Right renal cortex interstitium (tissue), 3 donors: ENCODE results near the gene MOSPD3. TPM values are rescaled to one million over a fixed set of nuclear protein-coding genes. Genes with fewer than 3 reads are reported as not detected.
"Not testable (repeated sequence)": the region's sequence is repeated elsewhere in the genome, so short reads cannot be mapped to it uniquely, and the experiment has no call there.

Source experiments
- DNase-seq, 3 donors: peaks; one replicate each; pipeline ENCODE4 v3.0.0-alpha.2; 2013; ENCODE audit warnings: low read depth in 3 of 3, low spot score in 2 of 3
- polyA plus RNA-seq, 3 donors: library from polyadenylated mRNA; unstranded; fragments of 120-200 nt; gene quantifications; one replicate each; pipeline ENCODE4 v1.2.1, GENCODE V29; 2013; ENCODE audit not compliant: insufficient read length in 3 of 3

MOSPD3 gene, protein sequence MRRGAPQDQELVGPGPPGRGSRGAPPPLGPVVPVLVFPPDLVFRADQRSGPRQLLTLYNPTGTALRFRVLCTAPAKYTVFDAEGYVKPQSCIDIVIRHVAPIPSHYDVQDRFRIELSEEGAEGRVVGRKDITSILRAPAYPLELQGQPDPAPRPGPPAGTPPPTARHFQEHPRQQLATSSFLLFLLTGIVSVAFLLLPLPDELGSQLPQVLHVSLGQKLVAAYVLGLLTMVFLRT
- polyA plus RNA-seq: 10 to 100 TPM; 21.6 to 24.0 (median 23.8) TPM

DNA sequence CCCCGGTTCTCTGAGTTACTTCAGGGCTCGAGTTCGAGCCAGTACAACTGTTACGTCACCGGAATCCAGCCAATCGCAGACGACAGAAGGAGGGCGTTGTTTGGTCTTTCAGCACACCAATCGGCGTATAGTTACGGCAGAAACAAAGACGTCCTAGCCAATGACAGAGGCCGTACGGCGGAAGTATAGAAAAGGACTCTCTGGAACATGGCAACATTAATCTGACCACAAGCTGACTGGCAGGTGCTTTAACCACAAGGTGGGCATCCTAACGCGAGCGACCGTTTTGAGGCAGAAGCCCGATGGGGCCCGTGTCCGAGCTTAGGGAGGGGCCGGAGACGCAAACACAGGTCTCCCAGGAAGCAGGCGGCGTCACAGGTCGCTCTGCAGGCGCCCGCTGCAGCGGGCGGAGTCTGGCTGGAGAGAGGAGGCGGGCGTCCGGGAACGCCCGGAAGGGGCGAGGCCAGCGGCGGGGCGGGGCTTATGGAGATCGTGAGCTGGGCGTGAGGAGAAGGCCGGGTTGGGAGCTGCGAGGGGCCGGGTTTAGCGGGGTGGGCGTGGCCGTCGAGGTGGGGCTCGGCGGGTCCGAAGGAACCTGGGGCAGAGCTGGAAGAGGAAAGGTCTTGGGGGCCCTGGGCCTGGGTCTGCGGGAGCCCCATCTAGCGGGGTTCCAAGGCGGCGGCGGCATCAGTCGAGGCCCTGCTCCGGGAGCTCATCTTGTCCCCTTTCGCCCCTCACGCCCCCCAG is at the start of gene MOSPD3:
Gene MOSPD3 (plus strand): TSS at position 558 of the 747 bp plus-strand sequence. CDS start 252 bp downstream, outside the sequence.
- peak; percentile 99 to 100 (median 100) for DNase-seq

DNA sequence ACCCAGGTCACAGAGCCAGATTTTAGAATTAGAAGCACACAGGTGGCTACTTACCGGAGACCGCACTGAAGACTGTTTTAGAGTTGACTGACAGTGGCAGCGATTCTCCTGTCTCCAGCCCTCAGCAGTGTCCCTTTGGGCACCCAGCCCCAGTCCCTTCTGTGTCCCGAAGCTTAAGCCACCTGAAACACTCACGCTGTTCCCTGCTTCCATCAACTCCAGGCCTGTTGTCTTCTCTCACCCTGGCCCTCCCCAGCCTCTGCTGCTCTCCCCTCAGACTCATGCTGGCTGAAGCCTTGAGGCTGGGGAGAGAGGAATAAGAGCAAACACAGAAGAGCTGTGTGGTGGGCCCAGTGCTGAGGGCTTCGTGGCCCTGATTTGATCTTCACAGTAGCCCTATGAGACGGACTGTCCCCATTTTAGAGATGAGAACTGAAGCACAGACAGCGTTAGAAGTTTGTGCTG is 49.2 kb upstream of the MOSPD3 start:
- DNase-seq: no peak

DNA sequence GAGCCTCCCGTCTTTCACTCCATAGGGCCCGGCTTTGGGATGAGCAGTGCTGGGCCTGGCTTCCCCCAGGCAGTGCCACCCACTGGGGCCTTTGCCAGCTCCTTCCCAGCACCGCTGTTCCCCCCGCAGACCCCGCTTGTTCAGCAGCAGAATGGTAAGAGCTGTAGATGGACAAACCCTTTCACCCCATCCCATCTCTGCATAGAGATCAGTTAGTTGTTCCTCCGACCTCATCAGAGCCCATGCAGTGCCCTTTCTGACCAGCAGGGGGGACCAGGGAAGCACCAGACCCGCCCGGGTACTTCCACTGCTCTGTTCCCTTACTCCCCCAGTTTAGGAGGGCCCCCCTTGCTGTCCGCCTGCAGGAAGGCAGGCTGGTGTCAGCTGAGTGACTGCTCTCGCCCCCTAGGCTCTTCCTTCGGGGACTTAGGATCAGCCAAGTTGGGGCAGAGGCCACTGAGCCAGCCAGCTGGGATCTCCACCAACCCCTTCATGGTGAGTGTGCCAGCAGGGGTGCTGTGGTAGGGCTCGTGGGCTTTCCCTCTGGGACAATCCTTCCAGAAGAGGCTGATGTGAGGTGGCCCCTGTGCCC is 48.4 kb upstream of the MOSPD3 start:
- no peak for DNase-seq

DNA sequence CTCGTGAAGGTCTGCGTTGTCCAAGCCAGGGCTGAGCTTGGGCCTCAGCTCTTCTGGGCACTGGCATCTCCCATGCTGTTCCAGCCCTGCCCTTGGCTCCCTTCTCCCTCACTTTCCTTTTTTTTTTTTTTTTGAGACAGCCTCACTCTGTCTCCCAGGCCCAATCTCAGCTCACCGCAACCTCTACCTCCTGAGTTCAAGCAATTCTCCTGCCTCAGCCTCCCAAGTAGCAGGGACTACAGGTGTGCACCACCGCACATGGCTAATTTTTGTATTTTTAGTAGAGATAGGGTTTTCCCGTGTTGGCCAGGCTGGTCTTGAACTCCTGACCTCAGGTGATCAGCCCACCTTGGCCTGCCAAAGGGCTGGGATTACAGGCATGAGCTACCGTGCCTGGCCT is 47.9 kb upstream of the MOSPD3 start:
- not testable (repeated sequence) for DNase-seq

DNA sequence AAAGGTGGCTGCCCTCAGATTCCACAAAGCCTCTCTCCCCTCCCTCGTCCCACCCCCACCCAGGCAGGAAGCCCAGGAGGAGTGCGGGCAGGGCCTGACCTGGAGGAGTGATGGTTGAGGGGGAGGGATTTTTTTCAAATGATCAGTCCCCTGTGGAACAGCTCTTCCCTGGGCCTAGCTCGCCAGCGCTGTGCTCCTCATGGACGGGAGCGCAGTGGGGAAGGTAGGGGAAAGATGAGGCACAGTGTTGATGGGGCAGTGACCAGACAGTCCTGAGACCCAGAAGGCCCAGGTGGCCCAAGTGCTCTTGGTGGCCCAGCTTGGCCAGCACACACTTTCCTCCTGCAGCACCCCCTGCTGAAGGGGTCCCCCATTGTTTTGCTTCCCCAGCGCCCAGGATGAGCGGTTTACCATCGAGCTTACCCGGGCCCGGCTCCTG is 47.2 kb upstream of the MOSPD3 start:
- DNase-seq: no peak

DNA sequence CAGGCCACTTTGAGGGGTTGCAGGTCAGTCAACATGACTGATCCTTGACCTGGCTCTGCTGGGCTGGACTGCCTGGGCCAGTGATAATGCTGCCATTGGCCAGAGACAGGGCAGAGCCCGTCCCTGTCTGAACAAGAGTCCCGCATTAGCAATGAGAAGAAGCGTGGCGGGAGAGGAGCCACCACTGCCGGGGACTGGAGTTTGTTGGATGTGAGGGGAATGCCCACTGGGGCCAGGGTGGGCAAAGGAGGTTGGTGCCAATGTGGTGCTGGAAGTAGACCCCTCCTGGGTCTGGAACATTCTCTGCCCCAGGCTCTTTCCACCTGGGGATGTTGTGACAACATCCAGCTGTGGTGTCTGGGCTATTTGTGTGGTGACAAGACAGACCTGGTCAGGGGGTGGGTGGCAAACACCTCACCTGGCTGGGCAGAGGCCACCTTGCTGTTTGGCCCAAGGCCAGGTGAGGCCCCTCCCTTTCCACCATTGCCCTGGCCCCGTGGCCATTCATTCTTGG is 46.3 kb upstream of the MOSPD3 start:
- no peak for DNase-seq

DNA sequence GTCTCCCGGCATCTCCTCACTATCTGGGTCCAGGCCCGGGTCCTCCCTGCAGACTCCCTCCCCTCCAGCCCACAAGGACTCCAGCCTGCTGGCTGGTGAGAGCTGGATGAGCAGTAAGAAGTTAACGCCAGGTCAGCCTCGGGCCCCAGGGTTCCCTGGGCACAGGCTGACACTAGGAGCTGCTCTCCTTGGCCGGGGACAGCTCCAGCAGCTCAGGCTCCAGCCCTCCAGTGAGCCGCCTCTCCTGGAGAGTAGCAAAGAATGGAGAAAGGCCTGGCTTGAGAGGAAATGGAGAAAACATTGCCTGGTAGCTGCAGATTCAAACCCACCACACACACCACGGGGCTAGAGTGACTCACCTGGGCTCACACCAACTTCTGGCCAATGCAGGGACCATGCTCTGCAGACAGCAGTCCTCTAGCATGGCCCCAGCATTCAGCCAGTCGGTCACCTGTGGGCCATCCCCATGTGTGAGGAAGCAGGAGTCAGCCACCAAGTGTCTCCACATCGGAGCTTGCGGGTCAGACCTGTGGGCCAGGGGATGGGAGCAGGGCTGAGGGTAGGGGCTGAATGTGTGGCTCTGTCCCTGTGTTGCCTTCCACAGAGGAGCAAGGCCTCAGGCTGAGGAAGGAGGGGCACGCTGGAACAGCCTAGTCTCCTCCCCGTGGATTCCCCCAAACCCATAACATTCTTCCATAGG is 45.2 kb upstream of the MOSPD3 start:
- no peak for DNase-seq

DNA sequence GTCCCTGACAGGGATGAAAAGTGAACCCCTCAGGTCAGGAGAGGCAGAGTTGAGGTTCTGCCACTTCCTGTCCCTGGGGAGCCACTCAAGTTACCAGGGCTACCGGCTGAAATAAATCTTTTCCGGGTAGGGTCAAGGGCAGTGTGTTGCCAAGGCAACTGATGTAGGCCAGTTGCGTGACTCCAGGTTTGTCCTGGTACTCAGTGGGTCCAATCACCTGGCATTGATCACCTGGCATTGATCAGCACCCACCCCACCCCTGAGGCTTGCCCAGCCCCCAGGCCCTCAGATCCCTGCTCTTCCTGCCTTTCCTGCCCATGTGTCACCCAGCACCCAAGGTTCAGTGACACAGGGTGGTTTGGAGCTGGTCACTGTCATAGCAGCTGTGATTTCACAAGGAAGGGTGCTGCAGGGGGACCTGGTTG is 44.6 kb upstream of the MOSPD3 start:
- DNase-seq: no peak

DNA sequence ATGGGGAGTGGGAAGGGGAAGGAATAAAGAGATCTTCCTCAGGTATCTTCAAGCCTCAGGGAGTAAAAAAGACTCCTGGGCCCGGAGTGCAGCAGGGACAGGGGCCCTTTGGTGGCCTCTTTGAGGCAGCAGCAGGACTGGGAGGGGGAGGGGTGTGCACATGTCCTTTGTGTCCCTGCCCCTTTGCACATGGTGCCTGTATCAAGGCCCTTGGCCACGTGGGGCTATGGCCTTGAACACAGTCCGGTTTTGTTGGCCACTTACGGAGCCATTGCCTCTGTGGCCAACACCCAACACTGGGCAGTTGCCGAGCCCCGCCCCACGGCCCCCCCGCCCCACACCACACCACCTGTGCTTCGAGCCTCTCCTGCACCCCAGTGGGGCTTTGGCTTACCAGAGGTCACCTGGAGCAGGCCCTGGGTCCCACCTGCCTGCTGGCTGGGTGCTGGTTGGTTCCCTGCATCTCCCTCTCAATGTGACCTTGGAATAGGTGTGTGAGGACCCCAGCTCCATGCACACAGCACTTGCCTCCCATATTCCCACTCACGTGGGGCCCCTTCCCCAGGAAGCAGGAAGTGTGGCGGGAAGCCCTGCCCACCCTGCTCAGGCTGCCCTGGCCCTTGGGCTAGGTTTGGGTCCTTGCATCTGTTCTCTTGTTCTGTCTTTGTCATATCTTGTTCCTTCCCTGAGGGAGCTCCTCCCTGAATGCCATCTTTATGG is 44.0 kb upstream of the MOSPD3 start:
- no peak for DNase-seq

DNA sequence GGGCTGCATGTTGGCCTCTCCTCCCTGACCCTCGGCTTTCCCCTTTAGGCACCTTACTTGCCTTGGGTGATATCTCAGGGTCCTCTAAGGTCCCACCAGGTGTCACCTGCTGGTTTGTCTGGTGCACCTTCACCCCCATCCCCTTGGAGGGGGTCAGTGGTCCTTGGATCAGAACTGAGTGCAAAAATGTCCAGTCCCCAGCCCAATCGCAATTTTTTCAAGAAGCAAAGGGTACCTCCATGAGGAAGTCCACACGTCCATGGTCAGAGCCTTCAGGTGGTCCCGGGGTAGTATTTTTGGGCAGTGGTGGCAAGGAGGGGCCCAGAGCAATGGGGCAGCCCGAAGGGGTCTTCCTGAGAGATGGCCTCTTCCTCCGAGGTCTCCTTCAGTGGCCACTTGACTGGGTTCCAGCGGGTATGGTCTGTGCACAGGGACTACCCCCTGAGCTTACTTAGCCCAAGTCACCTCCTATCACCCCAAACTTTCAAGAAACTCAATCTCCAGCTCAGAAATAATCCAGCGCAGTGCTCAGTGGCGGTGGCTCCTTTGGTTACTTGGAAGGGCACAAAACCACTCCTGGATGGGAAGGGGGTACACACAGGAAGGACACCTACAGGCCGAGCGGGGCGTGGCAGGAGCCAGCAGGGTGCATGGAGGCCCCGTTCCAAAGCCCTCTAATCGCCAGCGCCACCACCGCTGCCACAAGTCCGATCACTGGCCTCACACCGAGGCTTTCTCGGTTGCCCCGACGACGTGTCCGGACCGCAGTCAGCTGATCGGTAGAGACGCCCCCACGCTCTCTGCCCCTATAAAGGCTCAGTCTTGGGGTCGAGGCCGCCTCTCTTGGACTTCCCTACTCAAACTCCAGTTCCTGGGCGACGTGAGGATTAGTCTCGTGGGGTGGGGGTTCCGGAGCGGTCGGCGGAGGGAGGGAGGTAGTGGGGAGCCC is 43.2 kb upstream of the MOSPD3 start:
- DNase-seq: no peak

DNA sequence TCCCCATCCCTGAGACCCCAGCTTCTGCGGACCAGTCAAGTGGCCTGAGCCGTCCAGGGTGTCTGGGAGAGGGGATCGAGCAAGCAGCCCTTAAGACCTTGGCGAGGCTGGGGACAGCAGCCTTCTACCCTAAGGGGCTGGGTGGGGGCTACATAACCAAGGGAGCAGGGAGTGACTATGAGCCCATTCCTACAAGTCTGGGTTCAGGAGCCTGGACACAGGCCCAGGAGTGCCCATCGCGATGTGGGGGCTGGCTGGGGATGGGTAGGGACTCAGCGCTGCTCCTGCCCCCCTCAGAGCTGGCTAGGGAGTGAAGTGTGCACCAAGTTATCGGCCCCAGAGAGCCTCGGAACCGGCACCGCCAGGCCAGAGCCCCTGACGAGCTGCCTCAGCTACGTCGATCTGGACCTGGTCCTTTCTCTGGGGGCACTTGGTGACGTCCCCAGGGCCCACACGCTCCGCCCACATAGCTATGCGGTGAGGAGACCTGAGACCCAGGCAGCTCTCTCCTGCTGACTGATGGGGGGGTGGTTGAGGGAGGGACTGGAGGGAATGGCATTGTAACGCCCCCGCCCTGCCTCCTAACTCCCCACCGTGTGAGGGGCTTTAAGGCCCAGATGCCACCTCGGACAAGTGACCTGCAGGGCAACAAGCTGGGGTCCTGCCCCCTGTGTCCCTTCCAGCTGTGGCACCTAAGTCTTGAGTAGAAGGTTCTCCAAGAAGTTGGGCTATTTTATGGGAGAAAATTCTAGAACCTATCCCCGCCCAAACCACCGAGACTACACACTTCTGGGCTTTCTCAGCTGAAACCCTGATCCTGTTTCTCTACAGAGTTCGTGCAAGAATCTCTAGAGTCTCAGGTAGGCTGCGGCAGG is 41.1 kb upstream of the MOSPD3 start:
- no peak for DNase-seq

DNA sequence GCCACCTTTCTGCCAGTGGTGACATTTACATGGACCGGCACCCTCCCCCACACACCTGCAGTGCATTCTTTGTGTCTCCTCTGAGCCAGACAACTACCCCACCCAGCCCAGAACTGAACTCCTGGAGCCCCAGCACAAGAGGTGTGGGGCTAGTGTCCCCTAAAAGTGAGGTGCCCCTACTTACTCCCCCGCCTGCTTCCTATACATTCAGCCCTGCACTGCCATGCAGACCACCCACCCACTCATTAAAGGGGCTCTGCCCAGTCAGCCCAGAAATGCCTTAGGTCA is 40.6 kb upstream of the MOSPD3 start:
- DNase-seq: no peak

DNA sequence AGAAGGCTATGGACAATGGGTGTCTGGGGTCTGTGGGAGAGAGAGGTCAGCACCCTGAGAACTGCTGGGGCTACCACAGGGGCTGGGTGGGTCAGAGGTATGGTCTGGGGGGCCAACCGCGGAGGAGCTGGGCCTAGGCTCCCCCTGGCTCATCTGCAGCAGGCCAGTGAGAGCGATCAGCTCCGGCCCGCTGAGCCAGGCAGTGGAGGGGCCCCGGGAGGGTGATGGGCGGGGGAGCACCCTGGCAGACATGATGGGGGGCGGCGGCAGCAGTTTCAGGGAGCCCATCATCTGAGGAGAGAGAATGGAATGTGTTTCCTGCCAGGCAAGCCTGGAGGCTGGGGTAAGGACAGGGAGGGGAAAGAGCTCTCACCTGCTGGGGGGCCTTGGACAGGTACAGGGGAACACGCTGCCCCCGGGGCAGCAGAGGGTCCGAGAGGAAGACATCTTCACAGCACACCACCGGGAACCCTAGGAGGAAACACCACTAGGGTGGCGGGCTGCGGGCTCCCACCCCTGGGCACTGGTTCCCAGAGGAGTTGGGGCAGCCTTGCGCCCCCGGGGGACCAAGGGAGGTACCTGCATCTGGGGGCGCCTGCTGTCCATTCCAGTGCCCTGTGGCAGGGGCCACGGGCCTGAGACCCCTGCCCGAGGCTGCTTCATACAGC is 39.9 kb upstream of the MOSPD3 start:
- no peak for DNase-seq

DNA sequence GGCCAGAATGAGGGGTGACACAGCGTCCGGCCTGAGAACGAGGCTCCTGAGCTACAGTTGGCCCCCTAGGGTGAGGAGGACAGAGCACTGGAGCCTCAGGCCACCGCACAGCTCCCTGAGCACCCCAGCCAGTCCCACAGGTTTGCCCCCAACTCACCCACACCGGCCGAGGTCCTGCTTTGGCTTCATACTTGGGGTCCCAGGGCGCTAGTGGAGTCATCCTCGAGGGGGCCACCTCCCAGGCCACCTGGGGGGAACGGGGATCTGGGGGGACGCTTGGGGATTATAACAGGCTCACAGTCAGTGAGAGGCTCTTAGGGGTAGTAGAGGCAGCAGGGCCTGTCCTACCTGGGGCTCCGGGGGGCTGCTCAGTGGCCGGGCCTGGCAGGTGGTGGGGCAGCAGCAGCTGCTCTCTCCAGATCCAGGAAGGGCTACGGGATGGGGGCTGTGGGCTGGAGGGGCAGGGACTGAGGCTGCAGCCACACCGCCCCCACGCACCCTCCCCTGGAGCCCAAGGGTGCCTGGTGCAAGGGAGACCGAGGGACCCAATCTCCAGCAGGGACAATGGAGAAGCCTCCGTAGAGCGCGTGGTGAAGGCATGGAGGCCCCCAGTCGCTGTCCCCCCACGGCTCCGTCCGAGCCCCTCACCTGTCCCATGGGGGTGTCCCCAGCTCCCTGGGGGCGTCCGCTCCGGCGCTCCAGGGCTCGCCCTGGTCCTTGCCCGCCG is 39.2 kb upstream of the MOSPD3 start:
- DNase-seq: no peak

DNA sequence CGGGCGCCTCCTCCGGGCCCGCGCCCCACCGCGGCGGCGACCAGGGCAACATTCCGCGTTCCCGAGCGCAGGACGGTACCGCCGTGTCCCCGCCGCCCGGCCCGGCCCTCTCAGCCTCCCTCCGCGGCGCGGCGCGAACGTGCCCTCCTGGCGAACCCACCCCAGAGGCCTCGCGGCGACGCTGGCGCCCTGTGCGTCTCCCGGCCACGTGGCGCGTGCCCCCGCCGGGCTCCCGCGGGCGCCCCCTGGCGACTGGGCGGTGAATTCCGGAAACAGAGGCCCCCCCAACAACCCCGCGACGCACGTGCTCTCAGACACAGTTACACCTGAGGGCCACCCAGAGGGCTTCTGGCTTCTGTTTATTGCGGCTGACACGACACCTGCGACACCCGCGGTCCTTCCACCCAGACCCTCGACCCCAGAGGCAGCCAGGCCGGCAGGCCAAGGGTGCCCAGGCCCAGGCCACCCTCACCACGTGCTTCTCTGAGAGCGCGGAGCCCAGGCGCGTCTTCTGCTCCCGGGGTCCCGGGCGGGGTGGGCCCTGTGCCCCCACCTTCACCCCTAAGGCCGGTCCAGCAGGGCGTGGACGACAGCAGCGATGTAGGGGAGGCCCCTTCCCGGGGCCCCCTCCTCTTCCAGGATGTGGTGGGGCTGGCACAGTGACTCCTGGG is 38.5 kb upstream of the MOSPD3 start, which contains the start of gene SAP25:
Gene SAP25 (minus strand): TSS at position 210 of the 671 bp plus-strand sequence. CDS start 158 bp downstream, at position 52.
- DNase-seq: no peak
